NCI-H1694 (cell line): ENCODE data around the gene PCDH19.

Experiments used
- DNase-seq: peaks from one replicate; lab custom pipeline; 2025; lab: John Stamatoyannopoulos, UW

PCDH19 gene

DNA sequence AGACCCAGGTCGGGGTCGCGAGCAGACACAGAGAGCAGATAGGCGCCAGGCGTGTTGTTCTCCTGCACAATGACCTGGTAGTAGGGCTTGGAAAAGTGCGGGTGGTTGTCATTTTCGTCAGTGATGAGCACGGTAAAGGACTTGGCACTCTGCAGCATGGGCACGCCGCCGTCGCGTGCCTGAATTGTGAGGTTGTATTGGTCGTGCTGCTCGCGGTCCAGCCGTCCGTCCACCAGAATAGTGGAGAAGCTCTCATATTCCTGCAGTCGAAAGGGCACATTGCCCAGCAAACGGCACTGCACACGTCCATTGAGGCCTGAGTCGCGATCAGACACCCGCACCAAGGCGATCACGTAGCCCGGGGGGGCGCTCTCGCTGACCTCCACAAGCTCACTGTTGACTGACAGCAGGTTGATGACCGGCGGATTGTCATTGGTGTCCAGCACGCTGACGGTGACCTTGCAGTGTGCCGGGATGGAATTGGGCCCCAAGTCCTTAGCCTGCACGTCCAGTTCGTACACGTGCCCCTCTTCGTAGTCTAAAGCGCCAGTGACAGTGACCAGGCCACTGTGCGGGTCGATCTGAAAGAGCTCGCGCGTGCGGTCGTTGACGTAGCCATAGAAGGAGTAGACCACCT lies 2.8 kb downstream of the PCDH19 start:
- DNase-seq, result no peak

DNA sequence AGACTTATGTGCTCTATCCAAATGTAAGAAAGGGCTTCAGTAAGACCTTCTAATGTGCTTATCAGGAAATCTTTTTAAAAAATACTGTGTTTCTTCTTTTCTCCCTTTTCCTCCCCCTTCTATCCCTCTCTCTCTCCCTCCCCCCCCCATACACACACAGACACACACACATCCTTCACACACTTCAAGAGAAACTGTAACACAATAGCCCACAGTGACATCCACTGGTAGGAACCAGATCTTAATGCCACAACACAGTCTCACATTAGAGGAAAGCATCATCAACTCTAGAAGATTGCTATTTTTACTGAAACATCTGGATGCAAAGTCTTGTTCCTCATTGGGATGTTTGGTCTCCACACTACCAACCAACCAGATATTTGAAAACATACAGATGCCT lies 4.6 kb downstream of the PCDH19 start:
- DNase-seq, result no peak

DNA sequence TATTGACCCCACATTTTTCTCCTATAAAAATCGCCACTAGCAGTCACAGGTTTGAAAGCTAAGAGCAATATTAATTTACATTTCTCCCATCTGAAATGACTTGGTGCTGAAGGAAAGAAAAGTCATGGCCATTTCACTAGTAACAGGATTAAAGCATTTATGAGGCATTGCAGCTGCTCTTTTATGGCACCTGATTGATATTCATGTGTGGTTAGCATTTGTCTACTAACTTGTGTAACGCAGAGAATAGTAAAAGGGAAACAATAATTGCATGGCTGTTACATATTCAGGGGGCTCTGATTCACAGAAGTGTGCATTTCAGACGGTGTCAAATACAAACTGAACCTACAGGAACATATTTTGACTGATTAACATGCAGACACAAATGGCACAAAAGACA lies 5.2 kb downstream of the PCDH19 start:
- no peak for DNase-seq

DNA sequence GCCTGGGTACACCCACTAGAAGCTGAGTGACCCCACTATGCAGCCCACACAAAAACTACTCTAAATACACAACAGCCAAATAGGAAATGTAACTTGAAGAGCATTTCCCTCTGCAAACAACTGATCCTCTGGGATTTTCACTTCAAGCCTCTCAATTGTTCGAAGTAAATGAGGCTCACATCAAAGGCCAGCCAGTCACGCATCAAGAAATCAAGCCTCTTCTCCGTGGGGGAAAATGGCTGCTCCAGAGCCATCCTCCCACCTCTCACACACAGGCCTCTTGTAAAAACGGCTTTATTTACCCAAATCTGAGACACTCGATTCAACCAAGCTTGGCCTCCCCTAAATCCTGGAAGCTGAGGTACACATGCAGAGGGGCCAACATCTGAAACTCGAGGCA lies 14.3 kb downstream of the PCDH19 start:
- DNase-seq, result no peak

DNA sequence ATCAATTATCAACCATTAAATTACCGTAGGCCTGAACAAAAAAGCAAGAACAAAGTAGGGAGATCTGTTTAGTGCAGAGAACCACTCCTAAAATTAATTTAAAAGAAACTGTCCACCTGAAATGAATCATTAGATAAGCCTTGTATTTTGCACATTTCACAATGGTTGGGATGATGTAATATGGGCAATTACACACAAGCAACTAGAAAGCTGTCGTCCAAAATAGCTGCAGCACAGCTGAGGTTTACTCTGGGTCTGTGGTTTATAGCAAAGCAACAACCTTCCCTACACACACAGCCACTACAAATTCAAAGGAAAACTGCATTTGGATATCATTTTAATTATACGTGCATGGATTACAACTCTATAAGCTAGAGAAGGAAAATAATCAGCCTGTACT lies 28.5 kb downstream of the PCDH19 start:
- DNase-seq, result no peak

DNA sequence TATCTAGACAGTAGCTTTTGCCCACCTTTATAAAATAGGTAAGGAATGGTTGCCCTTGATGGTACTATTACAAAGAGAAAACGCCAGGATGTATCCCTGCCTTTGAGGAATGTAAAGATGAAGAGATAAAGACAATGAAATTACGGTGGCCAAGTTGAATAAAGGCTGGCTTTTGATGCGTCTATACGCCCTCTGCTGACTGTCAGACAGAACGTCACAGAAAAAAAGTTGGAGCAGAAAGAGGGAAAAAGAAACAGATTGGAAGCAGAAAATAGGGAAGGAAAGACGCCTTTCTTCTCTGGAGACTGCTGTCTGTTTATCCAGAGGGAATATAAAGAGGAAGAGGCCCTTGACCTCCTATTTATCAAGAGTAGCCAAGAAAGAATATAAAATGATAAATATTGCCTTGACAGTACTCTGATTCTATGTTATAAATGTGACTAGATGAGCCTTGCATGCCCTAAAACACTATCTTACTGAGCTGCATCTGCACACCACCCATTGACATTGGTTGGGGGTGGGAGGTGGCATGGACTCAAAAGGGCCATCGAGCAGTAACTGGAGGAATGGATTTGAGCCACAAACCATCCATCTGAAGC lies 30.6 kb downstream of the PCDH19 start:
- DNase-seq, result peak; percentile 15

DNA sequence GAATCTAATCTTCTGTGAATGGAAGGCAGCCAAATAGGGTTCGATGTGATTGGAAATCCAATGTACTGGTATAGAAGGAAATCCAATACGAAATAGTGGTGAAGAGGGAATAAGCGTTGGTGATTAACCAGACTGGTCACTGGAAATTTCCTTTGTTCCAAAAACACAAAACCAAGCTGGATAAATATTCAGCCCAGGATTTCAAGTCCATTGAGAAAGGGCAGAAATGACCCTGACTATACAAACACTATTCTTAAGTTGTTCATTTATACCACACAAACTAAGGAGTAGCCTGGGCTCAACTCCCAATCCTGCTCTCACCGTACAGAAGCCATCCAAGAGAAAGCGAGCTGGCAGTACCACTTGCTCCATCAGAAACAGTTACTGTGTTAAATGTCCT lies 32.2 kb downstream of the PCDH19 start:
- DNase-seq, result no peak

DNA sequence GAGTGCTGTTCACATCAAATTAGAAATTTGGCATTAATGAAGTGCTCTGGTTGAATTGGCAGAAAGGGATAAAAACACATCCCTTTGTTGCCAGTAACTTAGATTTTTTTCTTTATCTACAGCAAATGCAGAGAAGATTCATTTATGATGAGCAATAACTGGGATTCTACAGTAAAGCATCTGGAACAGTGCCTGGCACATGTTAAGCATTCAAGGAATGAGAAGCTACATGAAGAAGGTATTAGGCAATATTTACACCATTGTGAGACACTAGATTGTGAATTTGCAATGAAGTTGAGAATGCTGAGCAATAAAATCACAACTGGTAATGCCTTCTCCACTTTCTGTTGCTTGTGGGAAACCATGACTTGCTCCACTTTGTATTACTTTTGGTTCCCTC lies 33.5 kb downstream of the PCDH19 start:
- no peak for DNase-seq

DNA sequence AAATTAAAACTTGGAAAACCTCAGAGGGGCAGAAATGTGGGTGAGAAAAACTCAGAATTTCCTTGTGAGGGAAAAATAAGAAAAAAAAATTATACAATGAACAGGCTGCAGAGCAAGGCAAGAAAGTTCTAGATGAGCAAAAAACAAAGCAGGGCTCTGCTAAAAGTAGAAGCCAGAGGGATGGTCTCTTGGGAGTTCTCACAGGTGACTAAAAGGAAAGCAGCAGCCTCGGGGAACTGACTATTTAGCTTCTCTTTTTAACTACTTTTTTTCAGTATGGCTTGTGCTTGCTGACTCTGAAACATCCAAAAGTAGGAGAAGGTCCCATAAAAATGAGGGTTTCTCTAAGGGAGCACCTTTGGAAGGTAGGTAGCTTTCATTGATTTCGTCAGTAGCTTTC lies 36.4 kb downstream of the PCDH19 start:
- no peak for DNase-seq

DNA sequence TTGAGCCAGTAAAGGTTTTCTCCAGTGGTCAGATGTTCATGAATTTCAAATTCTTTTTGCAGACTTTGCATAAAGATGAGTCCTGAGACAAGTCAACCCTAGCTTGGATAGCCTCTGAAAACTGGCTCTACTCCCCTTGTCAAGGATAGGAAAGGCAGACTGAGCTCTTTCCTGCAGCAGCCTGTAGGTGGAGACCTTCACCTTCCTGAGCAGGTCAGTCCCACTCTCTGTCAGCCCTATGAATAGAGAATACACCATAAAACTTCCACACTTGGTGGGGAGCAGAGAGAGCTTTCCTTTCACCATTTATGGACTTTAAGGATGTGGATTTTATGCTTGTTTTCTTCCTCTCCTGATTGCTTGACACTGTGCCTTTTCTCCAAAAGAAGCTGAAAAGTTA lies 41.9 kb downstream of the PCDH19 start:
- DNase-seq, result no peak

DNA sequence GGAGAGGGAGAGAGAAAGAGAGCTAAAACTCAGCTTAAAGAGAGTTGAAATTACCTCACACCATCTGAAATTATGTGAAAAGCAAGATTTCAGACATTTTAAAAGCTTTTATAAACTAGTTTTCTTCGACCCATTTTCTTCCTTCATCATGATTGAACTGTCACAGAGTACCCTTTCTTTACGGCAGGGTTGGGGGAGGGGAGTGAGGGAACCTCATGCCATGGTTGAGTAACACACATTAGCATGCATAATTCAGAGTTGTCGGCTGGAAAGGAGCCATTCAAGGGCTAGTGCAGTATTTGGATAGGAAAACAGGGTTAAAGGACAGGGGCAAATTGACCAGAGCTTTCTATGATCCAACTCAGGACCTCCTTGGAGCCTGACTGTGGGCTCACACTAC lies 46.2 kb downstream of the PCDH19 start:
- no peak for DNase-seq

DNA sequence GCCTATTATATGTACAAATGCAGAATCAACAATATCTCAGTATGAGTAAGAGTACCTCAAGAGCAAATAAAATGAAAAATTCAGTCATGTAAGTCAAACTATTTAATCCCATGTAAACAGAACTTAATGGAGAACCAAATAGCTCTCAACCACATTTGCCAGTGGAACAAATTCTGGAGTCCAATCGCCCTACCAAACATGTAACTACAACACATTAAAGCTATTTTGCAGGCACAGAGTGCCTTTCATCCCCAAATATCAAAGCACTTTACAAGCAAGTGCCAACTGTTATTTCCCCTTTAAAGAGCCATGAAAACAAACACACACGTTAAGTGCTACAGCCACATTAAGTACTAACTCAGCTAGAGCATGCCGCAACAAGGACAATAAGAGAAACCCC lies 51.3 kb downstream of the PCDH19 start:
- DNase-seq, result no peak

DNA sequence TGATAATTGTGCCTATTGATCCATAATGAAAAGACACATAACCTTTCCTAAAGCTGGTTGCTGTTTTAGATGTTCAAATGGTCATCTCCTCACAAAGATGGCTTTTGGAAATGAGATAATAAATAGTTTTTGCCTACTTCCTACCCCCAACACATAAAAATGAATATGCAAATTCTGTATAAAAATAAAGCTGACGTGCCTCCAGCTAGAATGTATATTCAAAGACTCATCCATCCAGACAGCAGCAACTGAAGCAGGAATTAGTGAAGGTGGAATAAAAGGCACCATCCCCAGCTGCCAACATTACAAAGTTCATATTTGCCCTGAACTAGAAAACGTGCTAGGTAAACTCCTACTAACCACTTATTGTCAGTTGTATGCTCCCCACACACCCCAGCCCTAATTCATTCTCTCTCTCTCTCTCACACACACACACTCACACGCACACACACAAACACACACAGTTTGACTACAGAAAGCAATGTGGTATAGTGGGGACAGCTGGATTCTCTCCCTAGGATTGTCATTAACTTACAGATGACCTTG lies 53.6 kb downstream of the PCDH19 start:
- DNase-seq, result no peak

DNA sequence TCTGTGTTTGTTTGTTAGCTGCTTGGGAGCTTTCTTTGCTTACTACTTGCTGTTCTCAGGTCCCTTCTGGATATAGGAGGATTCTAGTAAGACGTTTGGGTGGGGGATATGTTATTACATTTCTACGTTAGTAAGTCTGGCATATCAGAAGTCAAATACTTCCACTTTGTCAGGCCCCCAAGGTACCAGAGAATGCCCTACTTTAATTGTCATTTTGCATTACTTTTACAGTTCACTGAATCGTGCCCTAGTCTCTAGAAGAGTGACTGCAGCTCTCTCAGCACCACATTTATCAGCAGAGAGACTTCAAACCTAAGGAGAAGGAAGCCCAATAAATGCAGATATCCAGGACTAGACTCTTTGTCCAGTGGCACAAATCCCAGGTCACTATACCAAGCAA lies 54.4 kb downstream of the PCDH19 start:
- DNase-seq, result no peak

DNA sequence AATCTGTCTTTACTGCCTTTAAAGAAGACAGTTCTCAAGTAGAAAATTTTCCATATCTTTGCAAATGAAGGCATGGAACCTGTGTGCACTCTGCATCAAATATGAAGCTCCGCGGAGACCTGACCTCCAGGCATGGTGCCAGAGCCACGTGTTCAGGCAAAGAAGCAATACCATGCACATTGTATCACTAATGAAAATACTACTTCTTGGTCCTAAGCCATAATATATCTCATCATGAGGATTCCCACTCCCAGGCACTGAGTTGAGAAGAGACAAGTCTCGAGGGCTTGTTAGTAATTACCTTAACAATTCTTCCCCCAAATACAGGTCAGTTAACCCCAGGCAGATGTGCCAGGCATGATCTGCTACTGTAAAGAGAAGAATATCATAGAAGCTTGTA lies 56.7 kb downstream of the PCDH19 start:
- no peak for DNase-seq

DNA sequence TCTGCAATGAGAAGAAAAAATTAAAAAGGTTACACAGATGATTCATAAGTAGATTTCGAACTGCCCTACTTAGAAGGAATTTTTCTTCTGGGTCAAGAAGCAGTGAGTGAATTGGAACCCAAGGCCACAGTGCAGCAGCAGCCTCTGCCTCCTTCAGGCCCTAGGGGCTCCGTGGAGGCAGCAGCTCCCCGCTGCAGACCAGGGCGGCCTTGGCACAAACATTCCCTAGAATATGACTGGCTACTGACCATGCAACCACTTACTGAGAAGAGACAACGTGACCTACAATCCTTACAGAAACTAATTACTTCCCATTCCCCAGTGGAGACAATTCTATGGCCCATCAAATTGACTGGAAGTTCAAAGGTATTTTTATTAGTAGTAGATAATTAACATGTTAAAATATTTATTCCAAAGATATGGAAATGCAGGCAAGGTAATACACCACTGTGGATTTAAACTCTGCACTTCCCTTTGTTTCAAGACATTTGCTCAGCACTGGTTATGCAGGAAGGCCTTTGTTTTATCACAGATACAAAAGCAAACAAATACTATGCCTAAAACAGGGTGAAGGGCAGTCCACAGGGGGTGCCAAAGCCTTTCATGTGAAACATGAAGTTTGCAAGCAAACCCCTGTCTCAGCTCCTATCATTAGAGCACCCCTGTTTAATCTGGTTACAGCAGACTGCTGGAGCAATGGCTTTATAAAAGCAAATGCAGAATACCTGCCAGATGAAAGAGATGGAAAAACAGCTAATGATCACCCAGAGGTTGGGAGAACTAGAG lies 59.2 kb downstream of the PCDH19 start:
- DNase-seq, result no peak

DNA sequence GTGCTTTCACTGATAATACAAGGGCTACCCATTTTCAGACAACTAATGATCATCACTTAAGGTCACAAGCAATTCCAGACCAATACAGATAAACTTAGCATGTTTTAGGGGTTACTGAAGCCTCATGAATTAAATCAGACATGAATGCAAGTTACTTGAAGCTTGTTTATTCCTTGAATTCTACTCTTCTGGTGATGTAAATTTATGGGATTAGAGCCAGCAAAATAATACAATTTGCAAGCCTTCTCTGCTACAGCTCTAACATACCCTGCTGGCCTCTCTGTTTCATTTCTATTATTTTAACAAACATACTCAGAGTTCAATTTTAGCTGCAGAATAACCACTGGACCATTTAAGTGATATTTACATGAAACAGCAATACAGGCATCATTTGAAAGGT lies 60.7 kb downstream of the PCDH19 start:
- DNase-seq, result no peak

DNA sequence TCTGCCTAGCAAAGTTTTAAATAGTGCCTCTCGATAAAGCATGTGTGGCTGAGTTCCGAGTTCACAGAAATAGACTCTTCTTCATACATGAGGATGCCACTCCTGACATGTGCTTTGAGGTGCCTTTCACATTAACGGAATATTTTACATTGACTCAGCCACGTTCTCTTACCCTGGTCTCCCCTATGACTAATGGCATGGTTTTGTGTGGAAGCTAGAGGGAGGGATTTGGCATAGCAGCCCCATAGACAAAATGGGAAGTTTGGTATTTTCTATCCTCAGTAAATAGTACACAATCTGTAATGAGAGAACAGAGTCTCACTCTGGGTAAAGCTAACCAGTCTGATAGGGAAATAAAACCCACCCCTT lies 68.9 kb downstream of the PCDH19 start:
- DNase-seq, result no peak

DNA sequence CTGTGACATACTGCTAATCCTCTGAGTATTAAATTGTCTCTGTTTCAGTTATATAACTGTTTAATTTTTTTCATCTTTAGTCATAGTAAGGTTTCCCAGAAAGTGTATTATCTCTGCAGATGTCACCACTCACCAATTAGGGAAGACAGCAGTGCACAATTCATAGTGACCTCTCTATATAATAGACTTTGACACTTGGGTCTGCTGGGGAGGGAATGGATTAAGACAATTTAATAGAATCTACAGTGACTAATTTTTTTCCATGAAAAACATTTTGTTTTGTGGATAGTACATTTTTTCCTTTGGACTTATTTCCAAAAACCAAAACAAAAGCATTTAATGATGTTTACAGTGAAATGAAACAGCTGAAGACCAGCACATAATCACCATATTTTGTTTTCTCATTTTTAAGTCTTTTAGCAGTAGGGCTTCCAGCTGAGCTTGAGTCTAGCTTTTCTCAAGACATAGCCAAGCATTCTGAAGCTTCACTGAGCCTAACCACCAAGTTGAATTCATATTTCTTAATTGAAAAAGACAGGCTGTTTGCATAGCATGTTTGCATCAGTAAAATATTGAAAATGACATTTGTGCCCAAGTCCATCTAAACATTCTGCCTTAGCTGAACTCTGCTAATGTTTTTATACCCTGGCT lies 69.5 kb downstream of the PCDH19 start:
- no peak for DNase-seq

DNA sequence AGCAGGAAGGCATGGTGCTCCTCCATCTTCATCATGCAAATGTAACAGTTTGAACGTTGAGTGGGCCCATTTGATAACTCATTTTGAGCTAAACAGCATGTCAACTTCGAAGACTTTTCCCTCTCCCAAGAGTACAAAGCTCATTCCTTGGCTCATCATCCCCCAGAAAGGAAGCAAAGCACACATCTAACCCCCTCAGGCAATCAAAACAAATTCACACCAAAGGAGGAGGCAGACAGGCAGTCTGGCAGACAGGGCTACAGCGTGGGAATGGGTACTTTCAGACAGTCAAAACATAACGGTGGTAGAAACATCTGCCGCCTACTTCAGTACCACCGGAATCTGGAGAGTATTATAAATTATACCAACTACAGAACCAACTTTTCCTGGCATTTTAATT lies 81.7 kb downstream of the PCDH19 start:
- peak; percentile 25 for DNase-seq

DNA sequence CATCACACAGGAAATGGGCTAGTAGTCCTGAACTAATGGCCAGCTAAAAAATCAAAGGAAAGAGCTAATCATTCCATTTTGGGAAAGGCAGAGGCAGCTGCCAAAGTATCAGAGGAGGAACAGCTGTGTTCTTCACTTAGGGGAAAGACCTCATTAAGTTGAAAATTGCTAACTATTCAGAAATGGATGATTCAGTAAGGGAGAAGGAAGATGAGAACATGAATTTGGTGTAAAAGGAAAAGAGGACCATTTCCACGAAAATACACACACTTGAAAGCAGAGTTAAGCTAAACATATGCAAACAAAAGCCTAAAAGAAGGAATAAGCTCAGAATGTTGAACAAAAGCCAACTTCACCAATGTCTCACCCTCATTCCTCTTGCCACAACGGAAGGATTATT lies 90.4 kb downstream of the PCDH19 start:
- DNase-seq, result no peak

DNA sequence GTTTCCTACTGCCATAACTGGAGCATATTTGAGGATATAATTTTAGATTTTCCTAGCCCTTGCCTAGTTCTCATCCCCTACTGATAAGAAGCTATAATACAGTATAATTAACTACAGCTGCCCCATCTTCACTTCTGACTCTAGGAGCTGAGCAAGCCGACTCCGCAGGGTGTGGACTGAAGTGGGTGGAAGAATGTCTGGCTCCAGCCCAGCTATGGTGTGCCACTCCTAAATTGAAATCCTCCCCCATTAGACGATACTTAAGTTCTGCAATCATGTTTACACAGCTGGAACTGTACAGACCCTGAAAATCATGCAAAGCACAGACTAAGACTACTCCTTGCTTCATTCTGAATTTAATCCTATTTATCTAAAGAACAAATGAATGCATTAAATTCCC lies 93.1 kb downstream of the PCDH19 start:
- DNase-seq, result no peak

DNA sequence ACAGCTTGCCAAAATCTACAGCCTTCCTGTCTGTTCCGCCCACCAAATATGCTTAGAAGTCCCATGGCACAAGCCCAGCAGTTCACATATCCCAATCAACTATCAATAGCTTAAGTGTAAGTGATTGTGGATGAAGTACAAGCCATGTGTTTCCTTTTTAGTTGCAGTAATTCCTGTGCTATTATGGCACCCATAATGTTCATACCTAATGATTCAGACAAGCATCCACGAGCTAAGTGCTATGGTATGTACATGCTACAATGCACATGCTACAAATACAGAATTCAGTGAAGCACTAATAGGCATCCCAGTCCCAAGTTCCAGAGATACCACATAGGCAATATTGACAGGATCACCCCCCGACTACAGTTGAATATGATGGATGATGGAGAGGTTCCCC lies 94.5 kb downstream of the PCDH19 start:
- DNase-seq, result no peak
